ENCODE data around the gene TMEM109. TPM values are rescaled to one million over a fixed set of nuclear protein-coding genes. Genes with fewer than 3 reads are reported as not detected.

Gene TMEM109
- total RNA-seq, 1 donor from 2014 or later = 64.5 TPM

DNA sequence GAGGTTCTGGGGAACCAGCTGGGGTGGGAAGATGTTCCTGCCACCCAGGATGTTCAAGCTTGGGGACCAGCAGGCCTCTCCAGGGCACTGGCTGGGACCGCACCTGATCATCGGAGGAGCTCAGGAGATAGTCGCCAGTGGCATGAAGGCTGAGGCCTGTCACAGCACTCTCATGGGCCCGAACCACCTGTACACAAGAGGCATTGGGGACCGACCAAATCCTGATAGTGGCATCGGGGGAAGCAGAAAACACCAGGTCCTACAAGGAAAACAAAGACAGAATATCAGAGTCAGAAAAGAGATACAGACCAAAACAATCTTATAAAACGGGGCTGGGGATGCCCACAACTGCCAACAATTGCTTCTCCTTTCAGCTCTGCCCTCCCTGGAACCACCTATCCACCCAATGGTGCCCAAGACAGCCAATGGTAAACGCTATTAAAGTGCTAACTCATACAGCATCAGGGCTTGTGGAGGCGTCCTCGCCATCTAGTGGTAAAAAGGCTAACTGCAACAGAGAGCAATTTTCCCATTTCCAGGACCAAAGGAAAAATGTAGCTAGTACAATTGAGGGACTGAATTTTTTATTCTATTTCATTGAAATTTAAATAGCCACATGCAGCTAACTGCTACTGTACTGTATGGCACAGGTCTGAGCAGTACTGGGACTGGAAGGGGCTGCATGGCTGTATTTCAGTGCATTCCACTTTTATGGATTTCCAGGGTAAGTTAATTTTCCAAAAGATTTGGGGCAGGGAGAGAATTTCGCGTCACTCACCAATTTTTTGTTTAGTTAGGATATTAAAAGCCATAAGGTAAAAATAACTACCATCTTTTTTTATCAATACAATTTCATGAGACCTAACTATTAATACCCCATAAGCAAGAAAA lies 14.7 kb upstream of the TMEM109 start:
- no peak overlapping the region for H3K4me3 ChIP-seq (ENCODE audit: low read depth, low read length)
- TF ChIP-seq, protein P1, sequence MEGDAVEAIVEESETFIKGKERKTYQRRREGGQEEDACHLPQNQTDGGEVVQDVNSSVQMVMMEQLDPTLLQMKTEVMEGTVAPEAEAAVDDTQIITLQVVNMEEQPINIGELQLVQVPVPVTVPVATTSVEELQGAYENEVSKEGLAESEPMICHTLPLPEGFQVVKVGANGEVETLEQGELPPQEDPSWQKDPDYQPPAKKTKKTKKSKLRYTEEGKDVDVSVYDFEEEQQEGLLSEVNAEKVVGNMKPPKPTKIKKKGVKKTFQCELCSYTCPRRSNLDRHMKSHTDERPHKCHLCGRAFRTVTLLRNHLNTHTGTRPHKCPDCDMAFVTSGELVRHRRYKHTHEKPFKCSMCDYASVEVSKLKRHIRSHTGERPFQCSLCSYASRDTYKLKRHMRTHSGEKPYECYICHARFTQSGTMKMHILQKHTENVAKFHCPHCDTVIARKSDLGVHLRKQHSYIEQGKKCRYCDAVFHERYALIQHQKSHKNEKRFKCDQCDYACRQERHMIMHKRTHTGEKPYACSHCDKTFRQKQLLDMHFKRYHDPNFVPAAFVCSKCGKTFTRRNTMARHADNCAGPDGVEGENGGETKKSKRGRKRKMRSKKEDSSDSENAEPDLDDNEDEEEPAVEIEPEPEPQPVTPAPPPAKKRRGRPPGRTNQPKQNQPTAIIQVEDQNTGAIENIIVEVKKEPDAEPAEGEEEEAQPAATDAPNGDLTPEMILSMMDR (IDR thresholded peaks at IDR 0.05; ENCODE audit: insufficient read depth, low read length, poor library complexity, severe bottlenecking) = peak; percentile 90
- H3K36me3 ChIP-seq (ENCODE audit: control insufficient read depth, insufficient read depth, low read length) = peaks cover 7% of the 10 kb centered on the region
- DNase-seq (ENCODE audit: low read depth) = no peak
- no peaks in the 10 kb centered on the region for H3K27me3 ChIP-seq (ENCODE audit: control insufficient read depth, insufficient read depth, low read length)

DNA sequence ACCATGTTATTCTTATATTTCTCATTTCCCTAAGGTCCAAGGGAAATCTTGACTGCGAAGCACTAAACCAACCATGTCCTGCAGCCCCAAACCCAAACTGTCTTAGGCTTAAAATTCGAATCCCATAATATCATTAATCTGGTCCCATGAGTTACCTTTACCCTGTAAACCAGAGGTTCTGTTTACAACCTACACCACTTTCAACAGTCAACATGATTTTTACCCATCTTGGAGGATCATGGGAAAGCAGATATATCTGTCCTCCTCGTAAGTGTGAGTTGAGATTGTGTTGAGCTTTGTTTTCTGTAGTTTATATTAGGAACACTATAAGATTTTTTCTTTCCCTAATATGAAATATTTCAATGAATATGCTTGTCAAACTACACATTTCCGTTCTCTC lies 14.0 kb upstream of the TMEM109 start:
- Histone ChIP-seq H3K4me3 (ENCODE audit: low read depth, low read length) (no peak overlapping the region), H3K36me3 (ENCODE audit: control insufficient read depth, insufficient read depth, low read length) (peaks cover 7% of the 10 kb centered on the region), H3K27me3 (ENCODE audit: control insufficient read depth, insufficient read depth, low read length) (no peaks in the 10 kb centered on the region)
- TF ChIP-seq, protein P1 (IDR thresholded peaks at IDR 0.05; ENCODE audit: insufficient read depth, low read length, poor library complexity, severe bottlenecking) = no peak
- DNase-seq (ENCODE audit: low read depth) = no peak

DNA sequence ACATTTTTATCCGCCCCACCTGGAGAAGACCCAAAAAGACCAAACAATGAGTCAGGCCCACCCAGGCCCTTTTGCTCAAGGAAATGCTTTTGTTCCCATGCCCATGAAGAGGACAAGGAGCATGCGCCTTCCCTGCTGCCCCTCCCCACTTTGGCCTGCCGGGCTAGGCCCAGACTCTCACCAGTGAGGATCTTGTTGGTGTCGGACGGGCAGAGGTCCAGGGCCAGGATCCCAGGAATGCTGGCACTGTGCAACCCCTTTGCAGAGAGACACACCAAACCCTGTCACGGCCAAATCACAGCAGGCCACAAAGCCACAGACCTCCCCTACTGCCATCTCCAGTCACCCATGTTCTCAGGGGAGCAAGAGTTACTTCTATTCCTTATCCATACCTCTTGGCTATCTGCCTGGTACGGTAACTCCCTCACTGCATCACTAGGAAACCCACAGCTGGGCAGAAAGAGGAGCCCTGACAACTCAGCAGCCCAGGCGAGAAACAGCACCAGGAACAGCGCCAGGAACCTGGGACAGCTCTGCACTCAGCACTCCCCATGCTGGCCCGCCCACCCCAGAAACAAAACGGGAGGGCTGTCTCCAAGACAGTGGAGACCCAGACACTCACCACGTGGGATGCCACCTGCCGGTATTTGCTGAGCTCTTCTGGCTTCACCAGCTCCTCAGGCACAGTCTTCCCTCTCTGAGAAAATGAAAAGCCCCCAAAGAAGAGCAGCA lies 13.1 kb upstream of the TMEM109 start:
- peaks cover 7% of the 10 kb centered on the region for H3K36me3 ChIP-seq (ENCODE audit: control insufficient read depth, insufficient read depth, low read length)
- TF ChIP-seq, protein P1 (IDR thresholded peaks at IDR 0.05; ENCODE audit: insufficient read depth, low read length, poor library complexity, severe bottlenecking) = no peak
- no peak for DNase-seq (ENCODE audit: low read depth)
- H3K27me3 ChIP-seq (ENCODE audit: control insufficient read depth, insufficient read depth, low read length) = no peaks in the 10 kb centered on the region
- no peak overlapping the region for H3K4me3 ChIP-seq (ENCODE audit: low read depth, low read length)

DNA sequence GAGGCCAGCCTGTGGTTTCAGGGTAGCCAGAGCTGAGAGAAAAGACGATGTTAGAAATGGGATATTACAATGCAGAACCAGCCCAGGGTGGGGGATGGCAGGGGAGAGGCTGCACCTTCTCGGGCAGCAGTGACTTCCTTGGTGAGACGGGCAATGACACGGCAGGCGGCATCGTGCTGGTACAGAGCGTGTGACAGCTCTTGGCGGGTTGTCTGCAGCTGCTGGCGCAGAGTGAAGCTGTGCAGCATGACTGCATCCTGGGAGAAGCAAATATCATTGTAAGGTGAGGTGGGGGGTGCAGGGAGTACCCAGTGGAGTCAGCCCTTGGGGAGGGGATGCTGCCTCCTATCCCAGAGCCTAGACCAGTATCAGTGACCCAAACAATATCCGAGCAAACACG lies 11.3 kb upstream of the TMEM109 start:
- Histone ChIP-seq H3K4me3 (ENCODE audit: low read depth, low read length) (no peak overlapping the region), H3K36me3 (ENCODE audit: control insufficient read depth, insufficient read depth, low read length) (peaks cover 5% of the 10 kb centered on the region), H3K27me3 (ENCODE audit: control insufficient read depth, insufficient read depth, low read length) (no peaks in the 10 kb centered on the region)
- TF ChIP-seq, protein P1 (IDR thresholded peaks at IDR 0.05; ENCODE audit: insufficient read depth, low read length, poor library complexity, severe bottlenecking) = no peak
- DNase-seq (ENCODE audit: low read depth) = no peak

DNA sequence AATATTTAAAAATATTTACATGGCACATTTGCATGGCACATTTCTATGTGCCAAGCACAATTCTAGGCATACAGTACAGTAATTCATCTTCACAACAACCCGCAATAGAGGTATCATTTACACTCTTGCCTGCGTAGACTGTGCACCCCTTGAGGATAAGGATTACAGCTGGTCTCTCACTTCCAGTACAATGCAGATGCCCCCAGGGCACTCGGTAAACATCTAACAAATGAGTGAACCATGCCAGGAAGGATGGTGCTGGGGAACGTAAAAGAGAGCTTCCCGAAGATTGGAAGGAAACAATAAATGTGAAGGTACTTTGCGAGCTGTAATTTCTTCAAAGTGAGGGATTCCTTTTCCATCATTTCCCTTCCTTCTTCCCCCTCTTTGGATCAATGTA lies 8.9 kb upstream of the TMEM109 start:
- peak overlapping the region; percentile 81 for H3K4me3 ChIP-seq (ENCODE audit: low read depth, low read length)
- DNase-seq (ENCODE audit: low read depth) = no peak
- H3K27me3 ChIP-seq (ENCODE audit: control insufficient read depth, insufficient read depth, low read length) = peaks cover under 1% of the 10 kb centered on the region
- TF ChIP-seq, protein P1 (IDR thresholded peaks at IDR 0.05; ENCODE audit: insufficient read depth, low read length, poor library complexity, severe bottlenecking) = no peak
- peaks cover 1% of the 10 kb centered on the region for H3K36me3 ChIP-seq (ENCODE audit: control insufficient read depth, insufficient read depth, low read length)
